GM23338 (cell line): ENCODE results near the gene GPC6. TPM values are rescaled to one million over a fixed set of nuclear protein-coding genes. Genes with fewer than 3 reads are reported as not detected.

Experiments used
- ATAC-seq: fragments of 200-7000 bp; cut with Tn5 transposase; 3 replicates; pipeline ENCODE4 v1.9.1; 2020
- DNase-seq: peaks from one replicate; pipeline ENCODE4 v3.0.0-alpha.2; 2015; ENCODE audit warnings: low spot score
- H2AFZ ChIP-seq: fragments of 200-600 bp; sonication (generic); 2 replicates; pipeline ENCODE4 v1.8.0; 2016; ENCODE audit warnings: antibody characterized with exemption, mild to moderate bottlenecking, moderate library complexity
- H3F3A ChIP-seq: fragments of 200-600 bp; sonication (generic); replicated peaks from 2 replicates; pipeline ENCODE4 v1.8.0; 2017; ENCODE audit warnings: antibody characterized with exemption, mixed run types, low read depth
- H3K27ac ChIP-seq: fragments of 200-600 bp; sonication (generic); 2 replicates; pipeline ENCODE4 v1.6.1; 2016; ENCODE audit warnings: low read depth
- H3K27me3 ChIP-seq: fragments of 200-600 bp; sonication (generic); 2 replicates; pipeline ENCODE4 v1.8.0; 2016; ENCODE audit warnings: mild to moderate bottlenecking, mixed run types, moderate library complexity; ENCODE audit not compliant: insufficient read depth
- H3K36me3 ChIP-seq: fragments of 200-600 bp; sonication (generic); 2 replicates; pipeline ENCODE4 v1.8.0; 2016; ENCODE audit warnings: mild to moderate bottlenecking; ENCODE audit not compliant: insufficient read depth
- H3K4me1 ChIP-seq: fragments of 200-600 bp; sonication (generic); 2 replicates; pipeline ENCODE4 v1.8.0; 2016; ENCODE audit warnings: mild to moderate bottlenecking, moderate library complexity; ENCODE audit not compliant: insufficient read depth
- H3K4me2 ChIP-seq: fragments of 200-600 bp; sonication (generic); 2 replicates; pipeline ENCODE4 v1.7.1; 2017; ENCODE audit warnings: mixed run types
- H3K4me3 ChIP-seq: fragments of 200-600 bp; sonication (generic); 2 replicates; pipeline ENCODE4 v1.6.1; 2016; ENCODE audit warnings: mixed run types
- H3K79me2 ChIP-seq: fragments of 200-600 bp; sonication (generic); replicated peaks from 2 replicates; pipeline ENCODE4 v1.8.0; 2017; ENCODE audit warnings: mild to moderate bottlenecking; ENCODE audit not compliant: insufficient read depth
- H3K9me2 ChIP-seq: fragments of 200-600 bp; sonication (generic); 2 replicates; pipeline ENCODE4 v1.8.0; 2017; ENCODE audit not compliant: insufficient read depth
- H4K20me1 ChIP-seq: fragments of 200-600 bp; sonication (generic); replicated peaks from 2 replicates; pipeline ENCODE4 v1.8.0; 2017; ENCODE audit warnings: mild to moderate bottlenecking; ENCODE audit not compliant: insufficient read depth
- H3K27ac Mint-ChIP-seq: 2 replicates; pipeline ENCODE4 v1.8.0; 2020; ENCODE audit warnings: inconsistent platforms, mild to moderate bottlenecking, moderate library complexity, mixed read lengths
- H3K27me3 Mint-ChIP-seq: 3 replicates; pipeline ENCODE4 v1.8.0; 2022; ENCODE audit warnings: low read depth, mild to moderate bottlenecking, moderate library complexity, mixed read lengths, inconsistent platforms; ENCODE audit not compliant: insufficient read depth, poor library complexity
- H3K36me3 Mint-ChIP-seq: 3 replicates; pipeline ENCODE4 v1.8.0; 2021; ENCODE audit warnings: low read depth, mild to moderate bottlenecking, inconsistent platforms, moderate library complexity, mixed read lengths
- H3K4me1 Mint-ChIP-seq: 3 replicates; pipeline ENCODE4 v1.8.0; 2020; ENCODE audit warnings: mild to moderate bottlenecking, inconsistent platforms, mixed read lengths
- H3K4me3 Mint-ChIP-seq: 3 replicates; pipeline ENCODE4 v1.8.0; 2021; ENCODE audit warnings: moderate library complexity, mild to moderate bottlenecking, inconsistent platforms, mixed read lengths
- H3K9me3 Mint-ChIP-seq: 3 replicates; pipeline ENCODE4 v1.8.0; 2020; ENCODE audit warnings: moderate library complexity, mild to moderate bottlenecking, inconsistent platforms, mixed read lengths
- CREB1 ChIP-seq: fragments of 250-450 bp; sonication (Bioruptor Pico); IDR thresholded peaks from 2 replicates; pipeline ENCODE4 v1.5.0; 2020; ENCODE audit warnings: low read depth, mild to moderate bottlenecking, moderate library complexity
- CTCF ChIP-seq, 2 experiments: fragments of 200-600 bp in 1 of 2; sonication (generic) in 1 of 2; conservative IDR thresholded peaks; 2 replicates each; pipeline versions ENCODE4 v1.5.1 to v1.6.1; 2016 to 2017; ENCODE audit warnings: antibody characterized with exemption in 2 of 2, low read depth in 2 of 2, mild to moderate bottlenecking in 2 of 2, moderate library complexity in 1 of 2
- ETS1 ChIP-seq: IDR thresholded peaks from 2 replicates; pipeline ENCODE4 v1.6.1; 2016; ENCODE audit warnings: antibody characterized with exemption
- EZH2 ChIP-seq: fragments of 200-600 bp; sonication (generic); IDR thresholded peaks from one replicate; pipeline ENCODE4 v1.8.0; 2017; ENCODE audit warnings: antibody characterized with exemption, mild to moderate bottlenecking, low read depth; ENCODE audit not compliant: unreplicated experiment
- EZH2phosphoT487 ChIP-seq: fragments of 200-600 bp; sonication (generic); IDR thresholded peaks from one replicate; pipeline ENCODE4 v1.8.1; 2018; ENCODE audit warnings: antibody characterized with exemption; ENCODE audit not compliant: unreplicated experiment
- JUNB ChIP-seq: IDR thresholded peaks from one replicate; pipeline ENCODE4 v1.6.1; 2016; ENCODE audit warnings: antibody characterized with exemption; ENCODE audit not compliant: unreplicated experiment
- NANOG ChIP-seq: IDR thresholded peaks from 2 replicates; pipeline ENCODE4 v1.6.1; 2016; ENCODE audit warnings: antibody characterized with exemption, borderline replicate concordance
- POLR2AphosphoS5 ChIP-seq: IDR thresholded peaks from 2 replicates; pipeline ENCODE4 v1.6.1; 2016; ENCODE audit warnings: antibody characterized with exemption, low read depth
- REST ChIP-seq: IDR thresholded peaks from one replicate; pipeline ENCODE4 v1.6.1; 2018; ENCODE audit warnings: antibody characterized with exemption; ENCODE audit not compliant: unreplicated experiment
- STAT1 ChIP-seq: IDR thresholded peaks from one replicate; pipeline ENCODE4 v1.6.1; 2016; ENCODE audit warnings: antibody characterized with exemption; ENCODE audit not compliant: unreplicated experiment
- ZNF114 ChIP-seq: fragments of 250-450 bp; sonication (Bioruptor Pico); IDR thresholded peaks from 2 replicates; pipeline ENCODE4 v1.5.0; 2020; ENCODE audit warnings: mild to moderate bottlenecking, moderate library complexity
- ZNF331 ChIP-seq: fragments of 250-450 bp; sonication (Bioruptor Pico); IDR thresholded peaks from 2 replicates; pipeline ENCODE4 v1.5.0; 2020; ENCODE audit warnings: low read depth, mild to moderate bottlenecking, moderate library complexity
- polyA plus RNA-seq: library from polyadenylated mRNA; unstranded; fragments of >200 nt; fragmentation: Nextera tagmentation; extraction: Ambion mirVana; gene quantifications from 2 replicates; pipeline ENCODE4 v1.2.1, GENCODE V29; 2016
- total RNA-seq: library from RNA; depleted of rRNA; stranded (reverse); fragments of >200 nt; shearing (Covaris generic); gene quantifications from 2 replicates; pipeline ENCODE4 v1.2.3, GENCODE V29; 2014

Gene GPC6
- total and polyA plus RNA-seq, 2 experiments from 2014 or later = 6.4 to 28.6 TPM

- peaks cover 7% of the 10 kb centered on the region; the same call in 2 of the 3 replicates for H3K4me1 Mint-ChIP-seq
- no peaks in the 10 kb centered on the region for H3K27me3 Mint-ChIP-seq
- TF ChIP-seq CREB1 (no peak), ZNF114 (CRISPR knock-in tag) (no peak)
- H3K27me3 ChIP-seq = no peaks in the 10 kb centered on the region
- H3K9me3 Mint-ChIP-seq = peaks cover 18% of the 10 kb centered on the region
- ATAC-seq (no peak), DNase-seq (no peak)
- H3K4me1 ChIP-seq = no peaks in the 10 kb centered on the region
- no peak overlapping the region for H3K4me2 ChIP-seq
- peaks cover 21% of the 10 kb centered on the region; the same call in 2 of the 3 replicates for H3K36me3 Mint-ChIP-seq
- peaks cover 7% of the 10 kb centered on the region; the same call in 1 of the 2 replicates for H3K9me2 ChIP-seq
- H3K4me3 ChIP-seq = no peak overlapping the region
- no peak overlapping the region for H3K27ac Mint-ChIP-seq
- H3K27ac ChIP-seq = no peak overlapping the region
- H3K4me3 Mint-ChIP-seq = no peak overlapping the region
- H3K79me2 ChIP-seq = no peaks in the 10 kb centered on the region
- H3K36me3 ChIP-seq = no peaks in the 10 kb centered on the region
- H2AFZ ChIP-seq = no peak overlapping the region
- no peaks in the 10 kb centered on the region for H4K20me1 ChIP-seq
- no peaks in the 10 kb centered on the region for H3F3A ChIP-seq
These were observed 839.1 kb downstream of the GPC6 start for GRCh38 chr13:94065741-94066140.

GRCh38 chr13:94073007-94073744, 846.6 kb downstream of the GPC6 start:
- Histone ChIP-seq H3K4me3 (no peak overlapping the region), H3K27me3 (no peaks in the 10 kb centered on the region), H2AFZ (no peak overlapping the region), H3K36me3 (no peaks in the 10 kb centered on the region; the same call in 1 of the 2 replicates), H4K20me1 (no peaks in the 10 kb centered on the region), H3K9me2 (peaks cover 1% of the 10 kb centered on the region; the same call in 1 of the 2 replicates), H3K4me2 (no peak overlapping the region), H3K27ac (no peak overlapping the region), H3F3A (no peaks in the 10 kb centered on the region), H3K79me2 (no peaks in the 10 kb centered on the region), H3K4me1 (no peaks in the 10 kb centered on the region)
- peak; percentile 14 for DNase-seq
- H3K27ac Mint-ChIP-seq = no peak overlapping the region
- peaks cover 22% of the 10 kb centered on the region; the same call in 2 of the 3 replicates for H3K36me3 Mint-ChIP-seq
- H3K9me3 Mint-ChIP-seq = peaks cover 28% of the 10 kb centered on the region
- no peak; the same call in 2 of the 3 replicates for ATAC-seq
- no peak overlapping the region for H3K4me3 Mint-ChIP-seq
- H3K4me1 Mint-ChIP-seq = peaks cover 5% of the 10 kb centered on the region; the same call in 1 of the 3 replicates
- no peaks in the 10 kb centered on the region for H3K27me3 Mint-ChIP-seq
- TF ChIP-seq EZH2phosphoT487 (no peak), REST (no peak), POLR2AphosphoS5 (no peak), STAT1 (no peak), ZNF114 (CRISPR knock-in tag) (no peak), NANOG (no peak), CREB1 (no peak), JUNB (no peak), EZH2 (no peak), ZNF331 (CRISPR knock-in tag) (no peak), ETS1 (no peak), CTCF (conservative IDR thresholded peaks at IDR 0.05; ENCODE audit: low read depth in 2 of 2) (no peak)
